Neural cell (in vitro differentiated cells): Measurements from ENCODE around the gene GNG12. TPM values are rescaled to one million over a fixed set of nuclear protein-coding genes. Genes with fewer than 3 reads are reported as not detected.

Experiments
- H2AFZ ChIP-seq: fragments of 200-600, 300-800 bp; sonication (generic), shearing (Covaris generic); 2 replicates; pipeline ENCODE4 v1.6.0; 2014; ENCODE audit warnings: low read depth, mild to moderate bottlenecking, antibody characterized with exemption, low read length, moderate library complexity
- H3F3A ChIP-seq: fragments of 200-600 bp; shearing (Covaris generic); 2 replicates; pipeline ENCODE4 v1.6.1; 2016; ENCODE audit warnings: mild to moderate bottlenecking, moderate library complexity, mixed read lengths, antibody characterized with exemption, low read length; ENCODE audit not compliant: insufficient read depth, poor library complexity, severe bottlenecking
- H3K27ac ChIP-seq: fragments of 200-600, 300-800 bp; sonication (generic), shearing (Covaris generic); 2 replicates; pipeline ENCODE4 v1.5.1; 2014; ENCODE audit warnings: mild to moderate bottlenecking, low read length, moderate library complexity
- H3K27me3 ChIP-seq: fragments of 300-800, 200-600 bp; sonication (generic), shearing (Covaris generic); 2 replicates; pipeline ENCODE4 v1.6.0; 2014; ENCODE audit warnings: mild to moderate bottlenecking, low read depth, low read length, moderate library complexity; ENCODE audit not compliant: insufficient read depth
- H3K36me3 ChIP-seq: fragments of 300-800, 200-600 bp; sonication (generic), shearing (Covaris generic); 2 replicates; pipeline ENCODE4 v1.5.1; 2014; ENCODE audit warnings: mild to moderate bottlenecking, antibody characterized with exemption, low read length, moderate library complexity; ENCODE audit not compliant: insufficient read depth
- H3K4me2 ChIP-seq: fragments of 300-800, 200-600 bp; sonication (generic), shearing (Covaris generic); 2 replicates; pipeline ENCODE4 v1.6.0; 2014; ENCODE audit warnings: mild to moderate bottlenecking, low read length
- H3K4me3 ChIP-seq: fragments of 300-800, 200-600 bp; sonication (generic), shearing (Covaris generic); 2 replicates; pipeline ENCODE4 v1.5.1; 2014; ENCODE audit warnings: mild to moderate bottlenecking, low read length, moderate library complexity
- H3K79me2 ChIP-seq: fragments of 200-600 bp; shearing (Covaris generic); replicated peaks from 2 replicates; pipeline ENCODE4 v1.6.0; 2014; ENCODE audit warnings: mild to moderate bottlenecking, low read length, moderate library complexity; ENCODE audit not compliant: insufficient read depth
- H3K9ac ChIP-seq: fragments of 300-800, 200-600 bp; sonication (generic), shearing (Covaris generic); 2 replicates; pipeline ENCODE4 v1.6.1; 2016; ENCODE audit warnings: mild to moderate bottlenecking, low read length, mixed read lengths
- H3K9me2 ChIP-seq: fragments of 200-600 bp; shearing (Covaris generic); 2 replicates; pipeline ENCODE4 v1.6.1; 2016; ENCODE audit warnings: mild to moderate bottlenecking, low read length, mixed read lengths; ENCODE audit not compliant: insufficient read depth
- H3K9me3 ChIP-seq: fragments of 200-600, 300-800 bp; sonication (generic), shearing (Covaris generic); 2 replicates; pipeline ENCODE4 v1.6.1; 2016; ENCODE audit warnings: mild to moderate bottlenecking, mixed run types, low read length, moderate library complexity, mixed read lengths
- H4K20me1 ChIP-seq: fragments of 200-600 bp; shearing (Covaris generic); 2 replicates; pipeline ENCODE4 v1.6.1; 2016; ENCODE audit warnings: mild to moderate bottlenecking, mixed run types; ENCODE audit not compliant: insufficient read depth
- EP300 ChIP-seq: fragments of 450-650 bp; conservative IDR thresholded peaks from 2 replicates; pipeline ENCODE4 v1.6.1; 2014; ENCODE audit warnings: antibody characterized with exemption, mild to moderate bottlenecking, moderate library complexity; ENCODE audit not compliant: poor library complexity, severe bottlenecking
- EZH2 ChIP-seq: fragments of 200-600, 300-800 bp; shearing (Covaris generic), sonication (generic); IDR thresholded peaks from 2 replicates; pipeline ENCODE4 v1.6.1; 2014; ENCODE audit warnings: antibody characterized with exemption, low read length, borderline replicate concordance, mild to moderate bottlenecking; ENCODE audit not compliant: insufficient read depth, poor library complexity, severe bottlenecking
- MXI1 ChIP-seq: fragments of 450-650 bp; conservative IDR thresholded peaks from 2 replicates; pipeline ENCODE4 v1.6.1; 2014; ENCODE audit warnings: antibody characterized with exemption, mild to moderate bottlenecking; ENCODE audit not compliant: poor library complexity, severe bottlenecking
- POLR2AphosphoS5 ChIP-seq: IDR thresholded peaks from 2 replicates; pipeline ENCODE4 v1.6.1; 2012
- RAD21 ChIP-seq: fragments of 450-650 bp; conservative IDR thresholded peaks from 2 replicates; pipeline ENCODE4 v1.6.1; 2014; ENCODE audit warnings: antibody characterized with exemption, mild to moderate bottlenecking, moderate library complexity
- SMC3 ChIP-seq: fragments of 450-650 bp; conservative IDR thresholded peaks from 2 replicates; pipeline ENCODE4 v1.6.1; 2014; ENCODE audit warnings: antibody characterized with exemption, mild to moderate bottlenecking, moderate library complexity; ENCODE audit not compliant: poor library complexity
- TAF1 ChIP-seq: IDR thresholded peaks from 2 replicates; pipeline ENCODE4 v1.6.1; 2012; ENCODE audit warnings: low read depth
- polyA plus RNA-seq: library from polyadenylated mRNA; depleted of rRNA; stranded (reverse); fragments of >200 nt; gene quantifications from 2 replicates; pipeline ENCODE4 v1.2.3, GENCODE V29; 2014
- TF ChIP-seq, protein P1 (sequence below): fragments of 450-650 bp; IDR thresholded peaks from 2 replicates; pipeline ENCODE4 v1.5.1; 2014; ENCODE audit warnings: antibody characterized with exemption, mild to moderate bottlenecking, moderate library complexity; ENCODE audit not compliant: poor library complexity, severe bottlenecking
- TF ChIP-seq, protein P2 (sequence below): IDR thresholded peaks from 2 replicates; pipeline ENCODE4 v1.6.1; 2012; ENCODE audit warnings: borderline replicate concordance

The GNG12 gene
- polyA plus RNA-seq, 1 donor from 2014 or later = 0.35 TPM

DNA sequence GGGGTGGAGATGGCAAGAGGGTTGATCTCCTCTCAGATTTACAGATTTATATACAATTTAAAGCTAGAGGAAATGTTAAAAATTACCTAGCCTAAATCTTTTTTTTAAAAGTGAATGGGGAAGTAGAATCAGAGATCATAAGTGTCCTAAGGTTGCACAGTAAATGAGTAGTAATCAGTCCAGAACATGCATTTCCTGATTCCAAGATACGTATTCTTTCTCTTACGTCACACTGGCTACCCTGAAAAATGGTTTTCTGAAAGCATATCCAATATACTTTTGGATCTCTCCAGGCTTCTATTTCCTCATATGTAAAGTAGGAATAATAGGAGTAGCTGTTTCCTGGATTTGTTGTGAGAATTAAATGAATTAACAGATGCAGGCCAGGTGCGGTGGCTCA is 136.6 kb downstream of the GNG12 start:
- Histone ChIP-seq H3K9me3 (no peaks in the 10 kb centered on the region), H3K9me2 (no peaks in the 10 kb centered on the region), H4K20me1 (no peaks in the 10 kb centered on the region), H3K4me3 (no peak overlapping the region), H3K9ac (no peak overlapping the region), H3K27me3 (no peaks in the 10 kb centered on the region), H3K4me2 (no peak overlapping the region), H2AFZ (no peak overlapping the region), H3K27ac (no peak overlapping the region), H3F3A (no peaks in the 10 kb centered on the region), H3K36me3 (no peaks in the 10 kb centered on the region), H3K79me2 (no peaks in the 10 kb centered on the region)
- TF ChIP-seq TAF1 = no peak
- TF ChIP-seq MXI1 = no peak
- TF ChIP-seq, protein P1, sequence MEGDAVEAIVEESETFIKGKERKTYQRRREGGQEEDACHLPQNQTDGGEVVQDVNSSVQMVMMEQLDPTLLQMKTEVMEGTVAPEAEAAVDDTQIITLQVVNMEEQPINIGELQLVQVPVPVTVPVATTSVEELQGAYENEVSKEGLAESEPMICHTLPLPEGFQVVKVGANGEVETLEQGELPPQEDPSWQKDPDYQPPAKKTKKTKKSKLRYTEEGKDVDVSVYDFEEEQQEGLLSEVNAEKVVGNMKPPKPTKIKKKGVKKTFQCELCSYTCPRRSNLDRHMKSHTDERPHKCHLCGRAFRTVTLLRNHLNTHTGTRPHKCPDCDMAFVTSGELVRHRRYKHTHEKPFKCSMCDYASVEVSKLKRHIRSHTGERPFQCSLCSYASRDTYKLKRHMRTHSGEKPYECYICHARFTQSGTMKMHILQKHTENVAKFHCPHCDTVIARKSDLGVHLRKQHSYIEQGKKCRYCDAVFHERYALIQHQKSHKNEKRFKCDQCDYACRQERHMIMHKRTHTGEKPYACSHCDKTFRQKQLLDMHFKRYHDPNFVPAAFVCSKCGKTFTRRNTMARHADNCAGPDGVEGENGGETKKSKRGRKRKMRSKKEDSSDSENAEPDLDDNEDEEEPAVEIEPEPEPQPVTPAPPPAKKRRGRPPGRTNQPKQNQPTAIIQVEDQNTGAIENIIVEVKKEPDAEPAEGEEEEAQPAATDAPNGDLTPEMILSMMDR = no peak
- no peak for TF ChIP-seq SMC3
- TF ChIP-seq, protein P2, sequence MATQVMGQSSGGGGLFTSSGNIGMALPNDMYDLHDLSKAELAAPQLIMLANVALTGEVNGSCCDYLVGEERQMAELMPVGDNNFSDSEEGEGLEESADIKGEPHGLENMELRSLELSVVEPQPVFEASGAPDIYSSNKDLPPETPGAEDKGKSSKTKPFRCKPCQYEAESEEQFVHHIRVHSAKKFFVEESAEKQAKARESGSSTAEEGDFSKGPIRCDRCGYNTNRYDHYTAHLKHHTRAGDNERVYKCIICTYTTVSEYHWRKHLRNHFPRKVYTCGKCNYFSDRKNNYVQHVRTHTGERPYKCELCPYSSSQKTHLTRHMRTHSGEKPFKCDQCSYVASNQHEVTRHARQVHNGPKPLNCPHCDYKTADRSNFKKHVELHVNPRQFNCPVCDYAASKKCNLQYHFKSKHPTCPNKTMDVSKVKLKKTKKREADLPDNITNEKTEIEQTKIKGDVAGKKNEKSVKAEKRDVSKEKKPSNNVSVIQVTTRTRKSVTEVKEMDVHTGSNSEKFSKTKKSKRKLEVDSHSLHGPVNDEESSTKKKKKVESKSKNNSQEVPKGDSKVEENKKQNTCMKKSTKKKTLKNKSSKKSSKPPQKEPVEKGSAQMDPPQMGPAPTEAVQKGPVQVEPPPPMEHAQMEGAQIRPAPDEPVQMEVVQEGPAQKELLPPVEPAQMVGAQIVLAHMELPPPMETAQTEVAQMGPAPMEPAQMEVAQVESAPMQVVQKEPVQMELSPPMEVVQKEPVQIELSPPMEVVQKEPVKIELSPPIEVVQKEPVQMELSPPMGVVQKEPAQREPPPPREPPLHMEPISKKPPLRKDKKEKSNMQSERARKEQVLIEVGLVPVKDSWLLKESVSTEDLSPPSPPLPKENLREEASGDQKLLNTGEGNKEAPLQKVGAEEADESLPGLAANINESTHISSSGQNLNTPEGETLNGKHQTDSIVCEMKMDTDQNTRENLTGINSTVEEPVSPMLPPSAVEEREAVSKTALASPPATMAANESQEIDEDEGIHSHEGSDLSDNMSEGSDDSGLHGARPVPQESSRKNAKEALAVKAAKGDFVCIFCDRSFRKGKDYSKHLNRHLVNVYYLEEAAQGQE = no peak
- TF ChIP-seq POLR2AphosphoS5 = no peak

DNA sequence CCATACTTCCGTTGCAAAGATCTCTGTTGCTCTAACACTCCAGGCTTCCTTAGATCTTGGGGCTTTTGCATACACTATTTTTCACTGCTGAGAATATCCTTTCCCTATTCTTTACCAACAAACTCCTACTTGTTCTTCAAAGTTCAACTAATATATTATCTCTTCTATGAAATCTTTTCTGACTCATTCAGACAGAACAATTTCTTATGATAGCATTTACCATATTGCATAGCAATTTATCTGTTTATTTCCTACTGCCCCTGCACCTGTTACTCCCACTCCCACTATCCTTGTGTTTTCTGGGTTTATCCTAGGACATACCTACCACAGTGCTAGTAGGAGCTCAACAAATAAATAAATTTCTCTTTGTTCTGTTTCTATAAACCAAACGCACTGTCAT is 137.3 kb downstream of the GNG12 start:
- Histone ChIP-seq H2AFZ (no peak overlapping the region), H4K20me1 (no peaks in the 10 kb centered on the region), H3K27me3 (no peaks in the 10 kb centered on the region), H3F3A (no peaks in the 10 kb centered on the region), H3K4me2 (no peak overlapping the region), H3K36me3 (no peaks in the 10 kb centered on the region), H3K9me2 (no peaks in the 10 kb centered on the region), H3K4me3 (no peak overlapping the region), H3K79me2 (no peaks in the 10 kb centered on the region), H3K27ac (no peak overlapping the region), H3K9ac (no peak overlapping the region), H3K9me3 (no peaks in the 10 kb centered on the region)
- TF ChIP-seq EZH2 (no peak), POLR2AphosphoS5 (no peak), TAF1 (no peak), RAD21 (no peak), EP300 (no peak)
- TF ChIP-seq, protein P2 = no peak
